NCI-H82 treated with DMSO at 0.1 percent for 48 hours (cell line): ENCODE data around the gene INTS4.
"Not testable (repeated sequence)": the region's sequence is repeated elsewhere in the genome, so short reads cannot be mapped to it uniquely, and the experiment has no call there.

Experiments
- DNase-seq: peaks from one replicate; lab custom pipeline; 2025; ENCODE audit not compliant: unreplicated experiment; lab: John Stamatoyannopoulos, UW

Gene INTS4

GRCh38 chr11:77959434-77959833 lies 35.0 kb downstream of the INTS4 start:
- DNase-seq, result peak; percentile 3

- not testable (repeated sequence) for DNase-seq
These were observed 35.8 kb downstream of the INTS4 start for GRCh38 chr11:77958583-77959177.

GRCh38 chr11:77943296-77943695 lies 51.2 kb downstream of the INTS4 start:
- DNase-seq, result not testable (repeated sequence)

- not testable (repeated sequence) for DNase-seq
These were observed 52.0 kb downstream of the INTS4 start for GRCh38 chr11:77942465-77942864.

GRCh38 chr11:77933596-77933995 lies 60.9 kb downstream of the INTS4 start:
- DNase-seq, result not testable (repeated sequence)

- not testable (repeated sequence) for DNase-seq
These were observed 63.9 kb downstream of the INTS4 start for GRCh38 chr11:77930334-77931208.

GRCh38 chr11:77917713-77918112 lies 76.8 kb downstream of the INTS4 start:
- DNase-seq, result not testable (repeated sequence)

GRCh38 chr11:77914307-77914791 lies 80.1 kb downstream of the INTS4 start:
- DNase-seq, result not testable (repeated sequence)

GRCh38 chr11:77913608-77914306 lies 80.7 kb downstream of the INTS4 start:
- DNase-seq, result not testable (repeated sequence)

- not testable (repeated sequence) for DNase-seq
These were observed 83.6 kb downstream of the INTS4 start for GRCh38 chr11:77910828-77911227.

- no peak for DNase-seq
These were observed 85.2 kb downstream of the INTS4 start for GRCh38 chr11:77909277-77909676.

- DNase-seq, result peak; percentile 33
These were observed 85.6 kb downstream of the INTS4 start for GRCh38 chr11:77908835-77909234.

- DNase-seq, result not testable (repeated sequence)
These were observed 99.5 kb downstream of the INTS4 start for GRCh38 chr11:77894949-77895348.

GRCh38 chr11:77891703-77892102 lies 102.8 kb downstream of the INTS4 start:
- DNase-seq, result not testable (repeated sequence)

GRCh38 chr11:77891256-77891655 lies 103.2 kb downstream of the INTS4 start:
- not testable (repeated sequence) for DNase-seq

GRCh38 chr11:77890619-77891056 lies 103.8 kb downstream of the INTS4 start:
- peak; percentile 26 for DNase-seq

GRCh38 chr11:77890100-77890614 lies 104.3 kb downstream of the INTS4 start:
- DNase-seq, result not testable (repeated sequence)

- not testable (repeated sequence) for DNase-seq
These were observed 105.4 kb downstream of the INTS4 start for GRCh38 chr11:77889045-77889444.

GRCh38 chr11:77886401-77886800 lies 108.1 kb downstream of the INTS4 start:
- DNase-seq, result no peak

- DNase-seq, result no peak
These were observed 109.7 kb downstream of the INTS4 start for GRCh38 chr11:77884829-77885190.

- DNase-seq, result no peak
These were observed 110.2 kb downstream of the INTS4 start for GRCh38 chr11:77884186-77884828.
